Activated CD4-positive, alpha-beta T cell treated with anti-CD3 and anti-CD28 coated beads, Interleukin-2, amount 50 U/mL, for 1 hour (primary cell): ENCODE results near the gene PPP1CC.

Experiments used
- DNase-seq: peaks from one replicate; pipeline ENCODE4 v3.0.0-alpha.2; 2020

The PPP1CC gene

DNA sequence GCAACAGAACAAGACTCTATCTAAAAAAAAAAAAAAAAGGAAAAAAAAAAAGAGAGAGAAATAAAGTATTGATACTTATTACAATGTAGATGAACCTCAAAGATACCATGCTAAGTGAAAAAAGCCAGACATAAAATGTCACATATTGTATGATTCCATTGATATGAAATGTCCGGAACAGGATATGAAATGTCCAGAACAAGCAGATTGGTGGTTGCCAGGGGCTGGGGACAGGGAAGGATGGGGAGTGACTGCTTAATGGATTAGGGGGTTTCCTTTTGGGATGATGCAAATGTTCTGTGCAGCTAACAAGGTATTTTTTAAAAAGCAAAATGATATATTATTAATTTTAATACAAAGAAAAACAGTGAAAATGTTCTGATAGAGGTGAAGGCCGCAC lies 58.8 kb downstream of the PPP1CC start:
- DNase-seq = no peak

DNA sequence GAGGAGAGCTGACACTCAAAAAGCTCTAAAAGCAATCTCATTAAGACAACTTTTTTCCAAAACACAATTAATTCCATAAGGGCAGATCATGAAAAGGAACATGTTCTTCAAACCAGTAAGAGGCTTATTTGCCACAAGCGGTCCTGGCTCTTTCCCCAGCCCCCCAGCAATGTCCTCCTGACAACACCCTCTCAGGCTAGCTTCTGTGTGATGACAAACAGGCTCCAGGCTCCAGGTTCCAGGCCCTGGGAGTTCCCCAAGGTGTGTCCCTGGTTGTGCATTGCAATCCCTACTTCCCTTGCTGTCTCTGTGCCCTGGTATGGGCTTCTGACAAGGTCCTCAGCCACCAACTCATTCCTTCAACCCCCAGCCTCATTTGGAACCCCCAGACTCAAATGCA lies 62.7 kb downstream of the PPP1CC start:
- no peak for DNase-seq

DNA sequence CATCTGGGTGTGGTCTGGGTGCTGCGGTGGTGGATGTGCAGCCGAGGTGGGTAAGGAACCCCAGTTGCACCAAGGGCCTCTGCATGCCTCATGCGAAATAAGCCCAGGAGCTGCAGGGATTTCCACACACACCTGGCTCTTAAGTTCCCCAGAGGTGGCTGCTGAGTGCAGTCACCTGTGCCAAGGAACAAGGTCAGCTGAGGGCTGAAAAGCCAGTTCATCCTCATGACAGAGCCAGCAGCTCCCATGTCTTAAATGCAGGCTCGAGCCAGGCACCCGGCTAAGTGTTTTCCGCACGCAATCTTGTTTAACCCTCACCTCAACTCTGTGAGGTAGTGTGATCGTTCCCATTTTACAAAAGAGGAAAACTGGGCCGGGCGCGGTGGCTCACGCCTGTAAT lies 63.5 kb downstream of the PPP1CC start:
- DNase-seq = no peak

DNA sequence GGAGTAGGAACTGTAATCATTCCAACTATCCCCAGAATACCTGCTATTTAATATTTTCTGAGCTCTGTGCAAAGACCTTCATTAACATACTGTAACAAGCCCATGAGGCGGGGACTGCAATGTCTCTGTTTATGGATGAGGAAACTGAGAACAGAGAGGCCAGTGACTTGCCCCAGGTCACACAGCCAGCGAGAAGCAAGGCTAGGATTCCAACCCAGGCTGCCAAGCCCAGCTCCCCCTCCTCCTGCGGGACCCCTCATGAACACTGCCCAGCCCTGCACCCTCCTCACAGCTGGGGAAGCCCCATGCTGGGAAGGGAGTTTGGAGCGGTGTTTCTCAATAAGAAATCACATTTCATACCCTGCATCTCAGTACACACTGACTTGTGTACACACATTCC lies 64.7 kb downstream of the PPP1CC start:
- no peak for DNase-seq

DNA sequence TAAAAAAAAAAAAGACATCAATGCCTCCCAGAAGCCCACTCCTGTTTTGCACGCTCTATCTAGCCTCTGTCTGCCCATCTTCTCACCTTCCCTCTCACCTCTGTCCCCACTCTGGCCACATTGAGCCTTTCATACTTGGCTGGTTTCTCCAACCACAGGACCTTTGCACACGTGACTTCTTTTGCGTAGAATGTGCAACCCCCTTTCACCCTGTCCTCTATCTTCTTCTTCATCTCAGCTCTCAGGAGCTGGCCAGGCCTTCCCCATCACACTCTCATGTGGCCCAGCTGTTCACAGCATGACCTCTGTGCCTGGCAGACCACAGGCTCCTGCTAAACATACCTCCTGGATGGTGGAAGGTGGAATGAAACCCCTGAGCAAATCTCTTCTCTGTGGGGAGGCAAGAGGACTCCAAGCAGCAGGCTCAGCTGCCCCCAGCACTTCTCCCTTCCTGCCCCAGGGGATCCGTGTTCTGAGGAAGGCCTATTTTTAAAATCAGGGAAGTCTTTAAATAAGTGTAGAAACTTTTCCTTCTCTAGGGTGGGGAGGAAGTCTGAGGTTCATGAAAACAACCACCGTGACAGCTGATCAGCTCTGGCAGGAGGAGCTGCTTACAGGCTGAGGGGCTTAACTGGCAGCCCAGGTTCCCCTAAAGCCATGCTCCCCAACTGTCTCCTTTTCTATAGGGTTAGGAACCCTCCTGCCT lies 65.3 kb downstream of the PPP1CC start:
- DNase-seq = no peak

DNA sequence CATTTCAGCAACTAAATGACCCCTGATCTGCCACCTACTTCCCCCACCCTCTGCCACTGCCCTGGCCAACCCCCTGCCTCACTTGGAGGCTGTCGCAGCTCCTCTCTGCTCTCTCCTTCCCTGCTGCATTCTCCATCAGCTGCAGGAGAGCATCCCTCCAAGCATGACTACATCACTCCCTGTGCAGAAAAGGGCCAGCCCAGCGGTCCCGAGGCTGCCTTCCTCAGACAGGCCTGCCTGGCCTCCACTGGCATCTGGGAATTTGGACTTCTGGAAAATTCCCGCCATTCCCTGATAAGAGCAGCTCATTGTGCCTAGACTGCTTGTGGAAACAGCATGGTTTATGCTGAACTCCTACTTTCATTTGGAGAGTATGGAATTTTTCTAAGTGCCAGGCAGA lies 66.5 kb downstream of the PPP1CC start:
- no peak for DNase-seq

DNA sequence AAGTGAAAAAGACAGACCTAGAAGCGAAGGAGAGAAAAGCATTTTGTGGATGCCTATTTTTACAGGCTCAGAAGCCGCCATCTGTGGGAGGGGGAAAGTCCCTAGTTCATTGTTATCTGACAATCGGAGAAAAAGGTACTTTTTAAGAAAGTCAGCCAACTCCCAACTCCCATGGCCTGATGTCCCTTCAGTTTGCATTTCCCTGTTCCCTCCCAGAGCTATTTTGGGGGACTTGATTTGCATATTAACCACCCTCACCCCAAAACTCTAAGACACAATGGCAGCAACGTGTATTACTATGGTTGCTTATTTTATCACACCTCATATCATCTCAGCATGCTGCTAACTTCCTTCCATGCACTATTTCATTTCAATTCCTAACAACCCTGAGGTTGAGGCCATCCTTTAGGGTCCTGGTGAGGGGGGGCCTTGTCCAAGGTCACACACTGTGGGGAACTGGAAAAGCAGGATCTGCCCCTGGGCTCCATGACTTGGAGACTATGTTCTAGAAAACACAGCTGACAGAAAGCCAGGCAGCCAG lies 72.5 kb downstream of the PPP1CC start:
- no peak for DNase-seq
